Peyer's patch (tissue), 4 donors: ENCODE data around the gene SRD5A1. TPM values are rescaled to one million over a fixed set of nuclear protein-coding genes. Genes with fewer than 3 reads are reported as not detected.

ENCODE experiments used
- DNase-seq, 3 donors: peaks; one replicate each; pipeline ENCODE4 v3.0.0-alpha.2; 2017 to 2019
- H3K27ac ChIP-seq, 4 donors: fragments of 200-600 bp; sonication (generic); one replicate each; pipeline ENCODE4 v1.5.1; 2016 to 2019
- H3K27me3 ChIP-seq, 2 donors: fragments of 200-600 bp; sonication (generic); one replicate each; pipeline ENCODE4 v1.5.1; 2019
- H3K36me3 ChIP-seq, 3 donors: fragments of 200-600 bp; sonication (generic); one replicate each; pipeline ENCODE4 v1.5.1; 2016 to 2019
- H3K4me1 ChIP-seq, 4 donors: fragments of 200-600 bp; sonication (generic); one replicate each; pipeline ENCODE4 v1.5.1; 2016 to 2019
- H3K4me3 ChIP-seq, 4 donors: fragments of 200-600 bp; sonication (generic); 1 replicate in 3 of 4; 2 replicates in 1 of 4; pipeline ENCODE4 v1.5.1; 2016 to 2019; ENCODE audit warnings: mild to moderate bottlenecking in 1 of 4
- H3K9me3 ChIP-seq, 4 donors: fragments of 200-600 bp; sonication (generic); one replicate each; pipeline ENCODE4 v1.5.1; 2016 to 2019; ENCODE audit warnings: mild to moderate bottlenecking in 1 of 4
- CTCF ChIP-seq, 6 experiments: fragments of 450-650 bp in 4 of 6; fragments of 200-600 bp in 2 of 6; sonication (generic) in 1 of 6; IDR thresholded peaks; one replicate each; pipeline ENCODE4 v1.5.1; 2017 to 2019; ENCODE audit warnings: antibody characterized with exemption in 6 of 6, mild to moderate bottlenecking in 3 of 6, moderate library complexity in 1 of 6
- POLR2A ChIP-seq, 2 donors: fragments of 450-650 bp; IDR thresholded peaks; one replicate each; pipeline ENCODE4 v1.5.1; 2017; ENCODE audit warnings: antibody characterized with exemption in 2 of 2, mild to moderate bottlenecking in 2 of 2, moderate library complexity in 2 of 2
- total RNA-seq, 4 donors: library from RNA; depleted of rRNA; stranded (reverse); fragments of >200 nt; gene quantifications; one replicate each; pipeline ENCODE4 v1.1.0, GENCODE V29; 2016

Gene SRD5A1
- total RNA-seq, 4 donors from 2014 or later = 5.8 to 16.9 (median 13.1) TPM

DNA sequence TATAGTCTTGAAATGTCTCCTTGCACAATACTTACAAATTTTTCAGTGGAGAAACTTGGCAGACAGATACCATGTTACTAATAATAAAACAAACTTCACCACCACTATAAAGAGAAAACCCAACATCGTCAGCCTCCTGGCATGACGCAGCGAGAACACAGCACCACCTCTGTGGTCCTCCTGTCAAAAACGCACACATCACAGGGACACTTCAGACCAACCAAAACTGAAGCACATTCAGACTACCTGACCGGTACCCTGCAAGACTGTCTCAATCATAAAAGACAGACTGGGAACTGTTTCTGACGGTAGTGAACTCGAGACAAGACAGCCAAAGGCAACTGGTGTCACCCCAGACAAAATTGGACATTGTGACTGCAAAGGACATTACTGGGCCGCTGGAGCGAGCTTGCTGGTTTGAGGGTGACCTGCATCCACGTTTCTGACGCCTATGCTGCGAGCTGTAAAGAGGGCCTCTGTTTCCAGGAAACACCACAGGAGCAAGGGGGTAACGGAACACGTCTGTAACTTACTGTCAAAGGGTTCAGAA, 34.8 kb upstream of the SRD5A1 start:
- Histone ChIP-seq H3K36me3 (peaks cover 0 to 66% (median 0%) of the 10 kb centered on the region in 3 donors), H3K4me1 (no peaks in the 10 kb centered on the region), H3K9me3 (no peaks in the 10 kb centered on the region), H3K4me3 (no peak overlapping the region), H3K27ac (no peak overlapping the region), H3K27me3 (no peaks in the 10 kb centered on the region)
- DNase-seq = no peak
- TF ChIP-seq POLR2A (IDR thresholded peaks at IDR 0.05) (no peak), CTCF (IDR thresholded peaks at IDR 0.05) (no peak)

DNA sequence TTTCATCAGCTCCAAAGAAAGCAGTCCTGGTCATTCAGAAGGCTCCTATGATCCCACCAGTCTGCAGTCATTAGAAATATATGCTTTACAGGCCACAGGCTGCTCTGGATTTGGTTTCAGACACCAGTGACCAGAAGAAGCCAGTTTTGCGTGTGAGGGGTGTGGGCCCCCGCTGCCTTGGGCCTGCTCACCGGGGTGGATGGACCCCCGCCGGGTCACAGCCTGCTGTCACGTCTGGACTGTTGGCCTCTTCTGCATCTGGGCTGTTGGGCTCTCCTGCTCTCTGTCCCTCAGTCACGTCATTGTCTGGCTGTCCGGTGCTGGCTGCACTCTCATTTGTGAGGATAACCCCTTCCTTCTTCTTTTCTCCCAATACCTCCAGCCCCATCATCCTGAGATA, 33.5 kb upstream of the SRD5A1 start:
- H3K9me3 ChIP-seq = no peaks in the 10 kb centered on the region
- TF ChIP-seq CTCF (IDR thresholded peaks at IDR 0.05) (no peak), POLR2A (IDR thresholded peaks at IDR 0.05) (no peak)
- H3K4me1 ChIP-seq = no peaks in the 10 kb centered on the region
- H3K36me3 ChIP-seq = peaks cover 0 to 79% (median 0%) of the 10 kb centered on the region in 3 donors
- no peak for DNase-seq
- no peak overlapping the region for H3K27ac ChIP-seq
- no peak overlapping the region for H3K4me3 ChIP-seq
- no peaks in the 10 kb centered on the region for H3K27me3 ChIP-seq

GRCh38 chr5:6601271-6601670, 32.0 kb upstream of the SRD5A1 start:
- TF ChIP-seq POLR2A (IDR thresholded peaks at IDR 0.05) (no peak), CTCF (IDR thresholded peaks at IDR 0.05) (no peak)
- no peak overlapping the region for H3K27ac ChIP-seq
- no peaks in the 10 kb centered on the region for H3K9me3 ChIP-seq

DNA sequence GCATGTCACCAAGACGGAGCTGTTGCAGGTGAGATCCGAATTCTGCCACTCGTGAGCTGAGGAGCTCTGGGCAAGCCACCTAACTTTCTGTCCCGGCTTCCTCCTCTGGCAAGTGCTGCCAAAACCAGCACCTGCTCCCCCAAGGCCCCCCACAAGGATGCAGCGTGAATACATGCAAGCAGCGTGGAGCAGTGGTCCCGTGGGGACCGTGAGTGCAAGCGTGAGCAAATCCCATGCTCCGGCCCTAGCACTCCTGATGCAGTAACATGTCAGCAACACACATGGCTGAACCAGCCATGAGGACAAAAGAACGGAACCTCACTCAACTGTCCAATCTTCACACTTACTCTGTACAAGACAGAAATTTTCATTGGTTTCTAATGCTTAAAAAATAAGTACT, 31.4 kb upstream of the SRD5A1 start:
- TF ChIP-seq POLR2A (IDR thresholded peaks at IDR 0.05) (no peak), CTCF (IDR thresholded peaks at IDR 0.05) (no peak)
- no peak for DNase-seq
- H3K4me1 ChIP-seq = no peaks in the 10 kb centered on the region
- no peak overlapping the region for H3K4me3 ChIP-seq
- H3K27me3 ChIP-seq = no peaks in the 10 kb centered on the region
- H3K9me3 ChIP-seq = no peaks in the 10 kb centered on the region
- no peak overlapping the region for H3K27ac ChIP-seq
- peaks cover 0 to 96% (median 2%) of the 10 kb centered on the region in 3 donors for H3K36me3 ChIP-seq

More at GRCh38 chr5:6601271-6601670, 32.0 kb upstream of the SRD5A1 start:
- no peaks in the 10 kb centered on the region for H3K4me1 ChIP-seq
- peaks cover 0 to 95% (median 0%) of the 10 kb centered on the region in 3 donors for H3K36me3 ChIP-seq
- no peak for DNase-seq
- no peaks in the 10 kb centered on the region for H3K27me3 ChIP-seq
- no peak overlapping the region for H3K4me3 ChIP-seq

- Histone ChIP-seq H3K9me3 (no peaks in the 10 kb centered on the region), H3K4me1 (no peaks in the 10 kb centered on the region), H3K4me3 (no peak overlapping the region), H3K36me3 (peaks cover 0 to 98% (median 2%) of the 10 kb centered on the region in 3 donors), H3K27me3 (no peaks in the 10 kb centered on the region), H3K27ac (no peak overlapping the region)
- no peak for DNase-seq
- TF ChIP-seq CTCF (IDR thresholded peaks at IDR 0.05) (no peak), POLR2A (IDR thresholded peaks at IDR 0.05) (no peak)
These were observed 30.8 kb upstream of the SRD5A1 start for GRCh38 chr5:6602441-6602840.

- DNase-seq = no peak
- H3K9me3 ChIP-seq = no peaks in the 10 kb centered on the region
- H3K4me3 ChIP-seq = no peak overlapping the region
- TF ChIP-seq CTCF (IDR thresholded peaks at IDR 0.05) (no peak), POLR2A (IDR thresholded peaks at IDR 0.05) (no peak)
- peaks cover 0 to 98% (median 2%) of the 10 kb centered on the region in 3 donors for H3K36me3 ChIP-seq
- no peak overlapping the region for H3K27ac ChIP-seq
- no peaks in the 10 kb centered on the region for H3K27me3 ChIP-seq
- no peaks in the 10 kb centered on the region for H3K4me1 ChIP-seq
These were observed 29.6 kb upstream of the SRD5A1 start for GRCh38 chr5:6603643-6604042.
